ENCODE measurements around the gene ZBTB38. TPM values are rescaled to one million over a fixed set of nuclear protein-coding genes. Genes with fewer than 3 reads are reported as not detected.

The ZBTB38 gene
- total RNA-seq, 2 donors from 2014 or later: 27.3 to 28.2 TPM

- Mint-ChIP-seq H3K4me1 (peaks cover 27% of the 10 kb centered on the region), H3K36me3 (ENCODE audit: low read depth) (no peaks in the 10 kb centered on the region), H3K27ac (no peak overlapping the region), H3K9me3 (no peaks in the 10 kb centered on the region), H3K27me3 (ENCODE audit: insufficient read depth) (peaks cover 6% of the 10 kb centered on the region), H3K4me3 (no peak overlapping the region)
- H3K27ac ChIP-seq (ENCODE audit: low read depth, low read length): no peak overlapping the region
- TF ChIP-seq CTCF (conservative IDR thresholded peaks at IDR 0.05): no peak
- peaks cover 17% of the 10 kb centered on the region for H3K4me1 ChIP-seq (ENCODE audit: control insufficient read depth, insufficient read depth, low read length)
- no peak for DNase-seq
- 78 to 97% methylated on average over 1 to 2 of the region's 2 CpGs for WGBS, 2 experiments (ENCODE audit: insufficient coverage in 1 of 2, insufficient read length in 1 of 2)
- H3K36me3 ChIP-seq (ENCODE audit: control insufficient read depth, insufficient read depth, low read length): no peaks in the 10 kb centered on the region
- peaks cover 4% of the 10 kb centered on the region for H3K9me3 ChIP-seq (ENCODE audit: control insufficient read depth, low read length)
- no peak overlapping the region for H3K4me3 ChIP-seq (ENCODE audit: low read length)
- no peaks in the 10 kb centered on the region for H3K27me3 ChIP-seq (ENCODE audit: control insufficient read depth, insufficient read depth, low read length, poor library complexity, severe bottlenecking)
- H3K9ac ChIP-seq (ENCODE audit: extremely low read depth, low read length, poor library complexity, severe bottlenecking): no peak overlapping the region
Observed at GRCh38 chr3:141343077-141343476, 25.2 kb upstream of the ZBTB38 start.

- H3K4me3 ChIP-seq (ENCODE audit: low read length): no peak overlapping the region
- no peaks in the 10 kb centered on the region for H3K36me3 ChIP-seq (ENCODE audit: control insufficient read depth, insufficient read depth, low read length)
- Mint-ChIP-seq H3K27ac (no peak overlapping the region), H3K4me1 (peaks cover 35% of the 10 kb centered on the region), H3K4me3 (no peak overlapping the region), H3K36me3 (ENCODE audit: low read depth) (no peaks in the 10 kb centered on the region), H3K9me3 (no peaks in the 10 kb centered on the region), H3K27me3 (ENCODE audit: insufficient read depth) (peaks cover 6% of the 10 kb centered on the region)
- H3K27ac ChIP-seq (ENCODE audit: low read depth, low read length): no peak overlapping the region
- 90 to 96% methylated on average over 2 to 3 of the region's 3 CpGs for WGBS, 2 experiments (ENCODE audit: insufficient coverage in 1 of 2, insufficient read length in 1 of 2)
- TF ChIP-seq CTCF (conservative IDR thresholded peaks at IDR 0.05): no peak
- H3K9ac ChIP-seq (ENCODE audit: extremely low read depth, low read length, poor library complexity, severe bottlenecking): no peak overlapping the region
- H3K4me1 ChIP-seq (ENCODE audit: control insufficient read depth, insufficient read depth, low read length): peaks cover 18% of the 10 kb centered on the region
- H3K27me3 ChIP-seq (ENCODE audit: control insufficient read depth, insufficient read depth, low read length, poor library complexity, severe bottlenecking): no peaks in the 10 kb centered on the region
- no peaks in the 10 kb centered on the region for H3K9me3 ChIP-seq (ENCODE audit: control insufficient read depth, low read length)
- no peak for DNase-seq
Observed at GRCh38 chr3:141343865-141344271, 24.4 kb upstream of the ZBTB38 start.

GRCh38 chr3:141345528-141345927 is 22.8 kb upstream of the ZBTB38 start:
- Mint-ChIP-seq H3K27ac (no peak overlapping the region), H3K9me3 (no peaks in the 10 kb centered on the region), H3K27me3 (ENCODE audit: insufficient read depth) (peaks cover 6% of the 10 kb centered on the region), H3K36me3 (ENCODE audit: low read depth) (no peaks in the 10 kb centered on the region), H3K4me1 (peaks cover 50% of the 10 kb centered on the region), H3K4me3 (no peak overlapping the region)
- H3K9me3 ChIP-seq (ENCODE audit: control insufficient read depth, low read length): peaks cover 3% of the 10 kb centered on the region
- H3K9ac ChIP-seq (ENCODE audit: extremely low read depth, low read length, poor library complexity, severe bottlenecking): no peak overlapping the region
- H3K27me3 ChIP-seq (ENCODE audit: control insufficient read depth, insufficient read depth, low read length, poor library complexity, severe bottlenecking): no peaks in the 10 kb centered on the region
- WGBS, 2 experiments (ENCODE audit: insufficient coverage in 1 of 2, insufficient read length in 1 of 2): 91 to 100% methylated on average over 1 to 2 of the region's 2 CpGs
- TF ChIP-seq CTCF (conservative IDR thresholded peaks at IDR 0.05): no peak
- no peak for DNase-seq
- H3K4me3 ChIP-seq (ENCODE audit: low read length): no peak overlapping the region
- no peak overlapping the region for H3K27ac ChIP-seq (ENCODE audit: low read depth, low read length)
- H3K4me1 ChIP-seq (ENCODE audit: control insufficient read depth, insufficient read depth, low read length): peaks cover 23% of the 10 kb centered on the region
- no peaks in the 10 kb centered on the region for H3K36me3 ChIP-seq (ENCODE audit: control insufficient read depth, insufficient read depth, low read length)

Data from endodermal cell (in vitro differentiated cells).